Measurements from ENCODE around the gene IRF6. TPM values are rescaled to one million over a fixed set of nuclear protein-coding genes. Genes with fewer than 3 reads are reported as not detected.

Gene IRF6
- total RNA-seq, 2 experiments from 2014 or later: 0.10 to 0.25 TPM

- H3K27ac Mint-ChIP-seq: peak overlapping the region; percentile 99
- ChIA-PET POLR2A (interaction anchor here (0.8 to 15.2 kb wide), 12 partner anchors 9 to 99 kb away, joined by 3 to 799 read pairs (median 5); partner anchors contain the start of gene C1orf74), CTCF (interaction anchor here (1.1 to 6.8 kb wide), 4 partner anchors 16 to 182 kb away, joined by 3 to 115 read pairs (median 4); no protein-coding TSS in a partner anchor)
- DNase-seq: peak; percentile 60
- peaks cover 79% of the 10 kb centered on the region for H3K4me1 Mint-ChIP-seq
- H3K36me3 Mint-ChIP-seq (ENCODE audit: low read depth): peaks cover 15% of the 10 kb centered on the region
- peak overlapping the region; percentile 69 for H3K4me3 Mint-ChIP-seq
- H3K27me3 Mint-ChIP-seq: no peaks in the 10 kb centered on the region
- H3K9me3 Mint-ChIP-seq: no peaks in the 10 kb centered on the region
Observed at GRCh38 chr1:209751627-209752231, 54.2 kb downstream of the IRF6 start.

- no peak for DNase-seq
- Mint-ChIP-seq H3K36me3 (ENCODE audit: low read depth) (no peaks in the 10 kb centered on the region), H3K9me3 (no peaks in the 10 kb centered on the region), H3K27ac (peak overlapping the region; percentile 99), H3K4me1 (peaks cover 76% of the 10 kb centered on the region), H3K4me3 (peak overlapping the region; percentile 44), H3K27me3 (no peaks in the 10 kb centered on the region)
- ChIA-PET CTCF (interaction anchor here (1.0 to 6.8 kb wide), 11 partner anchors 11 to 183 kb away, joined by 3 to 115 read pairs (median 10); no protein-coding TSS in a partner anchor), POLR2A (interaction anchor here (0.6 to 15.2 kb wide), 7 partner anchors 9 to 73 kb away, joined by 3 to 799 read pairs (median 3); partner anchors contain the start of gene C1orf74)
Observed at GRCh38 chr1:209749670-209750323, 56.1 kb downstream of the IRF6 start.

GRCh38 chr1:209749205-209749604, 56.7 kb downstream of the IRF6 start:
- ChIA-PET POLR2A (interaction anchor here (0.7 to 15.2 kb wide), 7 partner anchors 7 to 74 kb away, joined by 3 to 799 read pairs (median 4); partner anchors contain the start of genes C1orf74 and TRAF3IP3), CTCF (interaction anchor here (0.8 to 6.8 kb wide), 20 partner anchors 8 to 183 kb away, joined by 3 to 115 read pairs (median 9); partner anchors contain the start of genes HSD11B1 and TRAF3IP3)
- Mint-ChIP-seq H3K27me3 (no peaks in the 10 kb centered on the region), H3K27ac (peak overlapping the region; percentile 91), H3K9me3 (no peaks in the 10 kb centered on the region), H3K4me1 (peaks cover 74% of the 10 kb centered on the region), H3K4me3 (peak overlapping the region; percentile 44), H3K36me3 (ENCODE audit: low read depth) (no peaks in the 10 kb centered on the region)
- DNase-seq: no peak

- DNase-seq: no peak
- POLR2A ChIA-PET: interaction anchor here (0.9 to 15.2 kb wide), 6 partner anchors 8 to 75 kb away, joined by 3 to 799 read pairs (median 4); partner anchors contain the start of genes C1orf74 and TRAF3IP3
- Mint-ChIP-seq H3K9me3 (no peaks in the 10 kb centered on the region), H3K27me3 (no peaks in the 10 kb centered on the region), H3K4me1 (peaks cover 69% of the 10 kb centered on the region), H3K36me3 (ENCODE audit: low read depth) (no peaks in the 10 kb centered on the region), H3K27ac (peak overlapping the region; percentile 91), H3K4me3 (peak overlapping the region; percentile 68)
- CTCF ChIA-PET: interaction anchor here (0.6 to 6.8 kb wide), 35 partner anchors 9 to 379 kb away, joined by 3 to 115 read pairs (median 5); partner anchors contain the start of genes HSD11B1 and TRAF3IP3
Observed at GRCh38 chr1:209748620-209749019, 57.3 kb downstream of the IRF6 start.

- ChIA-PET POLR2A (interaction anchor here (1.0 to 15.2 kb wide), 4 partner anchors 9 to 178 kb away, joined by 3 to 799 read pairs (median 10); partner anchors contain the start of genes C1orf74 and TRAF3IP3), CTCF (interaction anchor here (0.6 to 6.8 kb wide), 38 partner anchors 10 to 378 kb away, joined by 3 to 115 read pairs (median 4); partner anchors contain the start of genes HSD11B1 and TRAF3IP3)
- Mint-ChIP-seq H3K27me3 (no peaks in the 10 kb centered on the region), H3K9me3 (no peaks in the 10 kb centered on the region), H3K4me1 (peaks cover 70% of the 10 kb centered on the region), H3K27ac (peak overlapping the region; percentile 91), H3K4me3 (peak overlapping the region; percentile 68), H3K36me3 (ENCODE audit: low read depth) (no peaks in the 10 kb centered on the region)
- peak; percentile 92 for DNase-seq
Observed at GRCh38 chr1:209747580-209748262, 58.2 kb downstream of the IRF6 start.

- Mint-ChIP-seq H3K4me1 (peaks cover 70% of the 10 kb centered on the region), H3K9me3 (no peaks in the 10 kb centered on the region), H3K4me3 (no peak overlapping the region), H3K27me3 (no peaks in the 10 kb centered on the region), H3K27ac (peak overlapping the region; percentile 91), H3K36me3 (ENCODE audit: low read depth) (no peaks in the 10 kb centered on the region)
- CTCF ChIA-PET: interaction anchor here (0.9 to 3.4 kb wide), 9 partner anchors 9 to 177 kb away, joined by 3 to 12 read pairs (median 5); partner anchors contain the start of gene TRAF3IP3
- POLR2A ChIA-PET: interaction anchor here (1.6 to 3.1 kb wide), 2 partner anchors 10 to 38 kb away, joined by 3 to 16 read pairs; partner anchors contain the start of genes C1orf74 and TRAF3IP3
- DNase-seq: no peak
Observed at GRCh38 chr1:209746451-209747165, 59.3 kb downstream of the IRF6 start.

GRCh38 chr1:209743145-209743482, 62.8 kb downstream of the IRF6 start:
- Mint-ChIP-seq H3K27me3 (no peaks in the 10 kb centered on the region), H3K4me1 (peaks cover 49% of the 10 kb centered on the region), H3K4me3 (no peak overlapping the region)

GRCh38 chr1:209742409-209743144, 63.4 kb downstream of the IRF6 start:
- H3K4me1 Mint-ChIP-seq: peaks cover 44% of the 10 kb centered on the region
- ChIA-PET CTCF (interaction anchor here (1.9 to 2.0 kb wide), 2 partner anchors 162 to 173 kb away, joined by 5 to 7 read pairs; no protein-coding TSS in a partner anchor), POLR2A (interaction anchor here (1.1 to 2.2 kb wide), 2 partner anchors 8 to 13 kb away, joined by 3 to 13 read pairs; partner anchors contain the start of gene TRAF3IP3)
- no peak overlapping the region for H3K4me3 Mint-ChIP-seq
- H3K36me3 Mint-ChIP-seq (ENCODE audit: low read depth): no peaks in the 10 kb centered on the region
- H3K27ac Mint-ChIP-seq: no peak overlapping the region
- no peak for DNase-seq
- H3K27me3 Mint-ChIP-seq: no peaks in the 10 kb centered on the region
- no peaks in the 10 kb centered on the region for H3K9me3 Mint-ChIP-seq

More at GRCh38 chr1:209743145-209743482, 62.8 kb downstream of the IRF6 start:
- ChIA-PET POLR2A (interaction anchor here (1.1 to 2.2 kb wide), 3 partner anchors 9 to 25 kb away, joined by 3 to 13 read pairs (median 4); partner anchors contain the start of gene TRAF3IP3), CTCF (interaction anchor here (1.9 to 2.0 kb wide), 2 partner anchors 163 to 174 kb away, joined by 5 to 7 read pairs; no protein-coding TSS in a partner anchor)
- no peak for DNase-seq
- H3K27ac Mint-ChIP-seq: no peak overlapping the region
- no peaks in the 10 kb centered on the region for H3K36me3 Mint-ChIP-seq (ENCODE audit: low read depth)
- H3K9me3 Mint-ChIP-seq: no peaks in the 10 kb centered on the region

GRCh38 chr1:209741889-209742288, 64.1 kb downstream of the IRF6 start:
- Mint-ChIP-seq H3K27me3 (no peaks in the 10 kb centered on the region), H3K36me3 (ENCODE audit: low read depth) (no peaks in the 10 kb centered on the region), H3K4me1 (peaks cover 41% of the 10 kb centered on the region), H3K9me3 (no peaks in the 10 kb centered on the region), H3K4me3 (no peak overlapping the region), H3K27ac (peak overlapping the region; percentile 1)
- DNase-seq: no peak
- POLR2A ChIA-PET: no interaction called here
- CTCF ChIA-PET: interaction anchor here (0.6 to 1.9 kb wide), 2 partner anchors 162 to 172 kb away, joined by 5 to 6 read pairs; no protein-coding TSS in a partner anchor

- H3K27me3 Mint-ChIP-seq: no peaks in the 10 kb centered on the region
- DNase-seq: no peak
- POLR2A ChIA-PET: no interaction called here
- H3K36me3 Mint-ChIP-seq (ENCODE audit: low read depth): no peaks in the 10 kb centered on the region
- no peak overlapping the region for H3K4me3 Mint-ChIP-seq
- H3K27ac Mint-ChIP-seq: no peak overlapping the region
- no peaks in the 10 kb centered on the region for H3K9me3 Mint-ChIP-seq
- H3K4me1 Mint-ChIP-seq: peaks cover 41% of the 10 kb centered on the region
- CTCF ChIA-PET: interaction anchor here (0.6 kb wide), 1 partner anchor 172 kb away, joined by 6 read pairs; no protein-coding TSS in a partner anchor
Observed at GRCh38 chr1:209741193-209741592, 64.7 kb downstream of the IRF6 start.

GRCh38 chr1:209738270-209738669, 67.7 kb downstream of the IRF6 start:
- Mint-ChIP-seq H3K27me3 (no peaks in the 10 kb centered on the region), H3K27ac (no peak overlapping the region), H3K9me3 (no peaks in the 10 kb centered on the region), H3K4me3 (no peak overlapping the region), H3K36me3 (ENCODE audit: low read depth) (peaks cover 5% of the 10 kb centered on the region), H3K4me1 (peaks cover 46% of the 10 kb centered on the region)
- ChIA-PET CTCF (interaction anchor here (1.4 to 1.6 kb wide), 2 partner anchors 10 to 169 kb away, joined by 3 to 4 read pairs; no protein-coding TSS in a partner anchor), POLR2A (no interaction called here)
- DNase-seq: no peak
